ENCODE data around the gene ANKRD53.

ANKRD53 gene

DNA sequence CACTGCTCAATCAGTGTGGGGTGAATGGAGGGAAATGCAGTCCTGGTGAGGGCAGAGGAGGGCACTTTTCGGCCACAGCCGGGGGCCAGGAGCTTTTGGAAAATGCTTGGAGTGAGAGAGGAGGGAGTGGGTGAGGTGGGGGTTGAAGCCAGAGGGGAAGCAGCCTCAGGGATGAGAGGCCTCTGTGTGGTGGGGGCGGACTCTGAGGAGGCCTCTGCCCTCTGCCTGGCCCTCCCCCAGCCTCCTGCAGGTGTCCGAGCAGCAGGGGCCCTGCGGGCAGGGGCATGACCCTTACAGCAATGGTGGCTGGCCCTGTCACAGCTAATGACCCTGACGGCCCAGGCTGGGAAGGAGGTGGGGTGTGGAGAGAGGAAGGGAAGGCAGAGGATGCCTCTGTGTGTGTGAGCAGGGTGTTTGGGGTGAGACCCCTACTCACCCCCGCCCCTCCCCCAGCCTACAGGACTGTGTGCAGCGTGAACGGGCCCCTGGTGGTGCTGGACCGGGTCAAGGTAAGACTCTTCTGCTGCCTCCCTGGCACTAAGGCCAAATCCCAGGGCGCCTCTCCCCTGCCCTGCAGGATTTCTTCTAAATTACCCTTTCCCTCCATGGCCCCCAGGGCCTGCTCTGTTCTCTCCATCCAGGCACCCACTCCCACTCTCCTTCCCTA is 35.1 kb upstream of the ANKRD53 start:
- DNase-seq (ENCODE audit: low spot score): no peak

DNA sequence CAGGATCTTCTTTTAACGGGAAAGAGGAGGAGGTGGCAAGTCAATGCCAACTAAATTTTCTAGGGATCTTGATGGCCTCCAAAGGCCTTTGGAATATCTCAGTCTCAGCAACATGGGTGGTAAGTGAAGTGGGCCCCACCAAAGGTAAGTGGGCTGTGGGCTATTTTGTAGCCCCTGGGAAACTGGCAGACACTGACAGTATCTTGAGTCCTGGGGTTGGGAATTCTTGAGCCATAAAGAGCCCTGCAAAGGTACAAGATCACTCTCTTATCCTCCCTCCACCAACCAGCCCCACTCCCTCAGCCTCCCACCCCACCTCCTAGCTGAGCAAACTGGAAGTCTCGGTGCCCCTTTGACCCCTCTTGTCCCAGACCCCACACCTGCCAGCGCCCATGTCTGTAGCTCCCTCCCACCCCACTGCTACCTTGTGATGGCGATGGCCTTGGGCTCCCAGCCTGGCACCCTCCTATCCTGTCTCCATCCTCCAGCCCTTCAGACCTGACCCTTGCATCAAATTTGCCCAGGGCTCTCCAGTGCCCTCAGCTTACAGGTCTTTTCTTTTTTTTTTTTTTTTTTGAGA is 34.2 kb upstream of the ANKRD53 start:
- DNase-seq (ENCODE audit: low spot score): no peak

DNA sequence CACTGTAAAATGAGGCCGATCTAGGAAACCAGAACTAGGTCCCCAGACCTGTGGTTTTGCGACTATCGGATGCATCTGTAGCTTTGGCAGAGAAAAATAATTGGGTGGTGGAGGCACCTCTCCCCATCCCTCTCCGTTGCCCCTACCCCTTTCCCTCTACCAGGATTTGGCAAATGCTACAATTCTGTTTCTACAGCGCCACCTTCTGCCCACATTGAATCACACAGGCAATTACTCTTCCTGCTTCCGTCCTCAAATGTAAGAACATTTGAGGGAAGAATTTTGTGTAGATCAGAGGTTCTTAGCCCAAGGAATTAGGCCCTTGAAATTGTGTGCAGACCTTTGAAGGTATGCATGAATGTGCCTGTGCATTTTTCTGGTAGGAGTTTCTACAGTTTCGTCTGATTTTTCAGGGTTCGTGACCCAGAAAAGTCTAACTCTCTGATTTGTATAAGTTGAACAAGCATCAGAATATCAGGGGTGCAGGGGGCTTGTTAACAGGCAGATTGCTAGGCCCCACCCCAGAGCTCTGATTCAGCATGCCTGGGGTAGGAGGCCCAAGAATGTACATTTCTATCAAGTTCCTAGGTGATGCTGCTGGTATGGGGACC is 31.5 kb upstream of the ANKRD53 start:
- peak; percentile 70 for DNase-seq (ENCODE audit: low spot score)

DNA sequence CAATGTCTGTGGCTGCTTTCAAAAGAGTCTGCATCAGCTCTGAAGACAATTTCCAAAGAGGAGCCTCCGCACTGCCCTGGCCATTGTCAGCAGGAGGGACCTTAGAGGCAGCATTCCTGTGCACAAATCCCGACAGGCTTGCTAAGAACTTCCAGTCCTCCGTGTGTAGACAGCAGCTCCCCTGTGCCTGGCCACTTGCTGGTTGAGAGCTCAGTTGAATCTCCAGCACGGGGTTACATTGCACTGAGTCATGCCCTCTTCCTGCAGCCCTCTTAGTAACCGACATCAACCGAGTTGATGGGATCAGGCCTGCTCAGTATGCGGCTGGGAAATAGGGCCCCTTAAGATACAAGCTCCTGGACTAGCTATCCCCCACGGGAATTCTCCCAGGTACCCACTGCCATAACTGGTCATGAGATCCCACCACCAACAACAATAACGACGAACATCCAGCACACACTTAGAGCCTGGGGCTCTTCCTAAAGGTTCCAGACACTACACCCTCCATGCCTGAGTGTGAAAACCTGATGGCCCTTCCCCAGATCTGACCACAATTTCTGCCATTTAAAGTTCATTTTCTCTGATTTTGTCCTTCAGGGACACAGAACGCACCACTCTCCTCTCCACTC is 30.8 kb upstream of the ANKRD53 start:
- no peak for DNase-seq (ENCODE audit: low spot score)

DNA sequence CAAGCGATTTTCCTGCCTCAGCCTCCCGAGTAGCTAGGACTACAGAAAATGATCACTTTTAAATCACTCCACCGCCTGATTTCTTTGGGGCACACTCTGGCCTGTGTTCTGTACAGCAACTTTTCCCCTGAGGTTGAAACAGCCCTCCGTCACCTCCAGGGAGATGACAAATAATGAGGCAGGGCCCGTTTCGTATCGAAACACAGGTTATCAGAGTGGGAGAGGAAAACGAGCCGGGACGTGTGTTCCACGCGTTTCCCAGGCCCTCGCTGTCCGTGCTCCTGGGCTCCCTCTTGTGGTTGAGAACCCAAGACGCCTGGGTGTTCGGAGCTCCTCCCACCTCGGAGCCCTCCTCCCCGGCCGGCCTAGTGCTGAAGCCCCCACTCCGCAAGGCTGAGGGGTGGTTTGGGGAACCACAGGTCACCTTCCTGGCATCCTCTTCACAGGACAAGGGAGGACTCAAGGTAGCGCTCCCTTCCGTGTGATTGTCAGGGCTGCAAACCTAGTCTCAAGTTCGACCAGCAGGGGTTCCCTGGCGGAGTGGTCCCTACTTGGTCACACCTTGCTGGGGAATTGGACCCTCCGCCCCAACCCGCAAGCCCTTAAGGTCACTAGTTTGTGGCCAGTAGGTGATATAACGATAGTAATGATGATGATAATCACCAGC is 30.0 kb upstream of the ANKRD53 start:
- DNase-seq (ENCODE audit: low spot score): peak; percentile 80

DNA sequence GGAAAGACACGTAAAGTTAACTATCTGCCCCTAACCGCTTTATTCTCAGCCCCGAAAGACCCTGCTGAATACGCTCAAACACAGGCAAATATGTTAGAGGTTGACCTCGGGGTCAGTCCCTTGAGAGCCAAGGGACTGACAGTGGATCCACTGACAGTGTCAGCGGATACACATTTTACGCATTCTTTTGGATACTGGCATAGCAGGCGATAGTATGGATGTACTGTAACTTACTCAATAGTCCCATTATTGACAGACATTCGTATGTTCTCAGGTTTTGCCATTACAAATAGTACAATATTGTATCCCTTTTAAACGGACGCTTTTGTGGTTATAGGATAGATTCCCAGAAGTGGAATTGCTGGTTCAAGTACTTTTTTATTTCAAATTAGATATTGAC is 29.3 kb upstream of the ANKRD53 start:
- no peak for DNase-seq (ENCODE audit: low spot score)

DNA sequence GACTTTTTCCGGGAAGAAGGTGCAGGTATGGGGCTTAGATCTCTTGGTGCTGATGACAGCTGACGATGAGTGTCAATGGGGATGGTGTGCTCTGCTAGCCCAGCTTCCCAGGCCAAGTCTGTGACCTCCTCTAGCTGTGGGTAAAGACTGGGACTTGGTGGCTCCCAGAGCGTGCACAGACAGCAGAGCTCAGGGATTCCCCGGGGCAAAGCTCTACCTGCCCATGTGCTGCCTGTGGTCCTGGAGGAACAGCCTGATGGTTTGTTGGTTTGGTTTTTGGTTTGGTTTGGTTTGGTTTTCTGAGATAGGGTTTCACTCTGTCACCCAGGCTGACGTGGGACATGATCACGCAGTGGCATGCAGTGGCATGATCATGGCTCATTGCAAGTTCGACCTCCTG is 23.5 kb upstream of the ANKRD53 start:
- no peak for DNase-seq (ENCODE audit: low spot score)

GRCh38 chr2:70956141-70956540 is 22.3 kb upstream of the ANKRD53 start:
- no peak for DNase-seq (ENCODE audit: low spot score)

DNA sequence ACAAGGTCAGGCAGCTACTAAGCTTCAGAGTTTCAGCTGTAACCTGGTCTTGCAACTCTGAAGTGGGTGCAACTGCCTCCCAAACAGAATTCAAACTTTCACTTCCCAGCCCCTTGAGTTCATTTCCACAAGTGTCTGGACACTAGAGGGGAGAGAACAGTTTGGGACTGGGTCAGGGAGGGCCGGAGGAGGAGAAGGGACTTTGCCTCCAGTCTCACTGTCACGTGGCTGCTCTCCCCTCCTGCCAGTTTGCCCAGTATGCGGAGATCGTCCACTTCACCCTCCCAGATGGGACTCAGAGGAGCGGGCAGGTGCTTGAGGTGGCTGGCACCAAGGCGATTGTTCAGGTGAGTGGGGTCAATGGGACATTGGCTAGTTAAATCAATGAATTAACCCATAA is 20.6 kb upstream of the ANKRD53 start:
- no peak for DNase-seq (ENCODE audit: low spot score)

- DNase-seq (ENCODE audit: low spot score): no peak
Observed at GRCh38 chr2:70958759-70959158, 19.7 kb upstream of the ANKRD53 start.

- DNase-seq (ENCODE audit: low spot score): no peak
Observed at GRCh38 chr2:70959271-70959761, 19.1 kb upstream of the ANKRD53 start.

GRCh38 chr2:70959851-70960832 is 18.3 kb upstream of the ANKRD53 start:
- no peak for DNase-seq (ENCODE audit: low spot score)

DNA sequence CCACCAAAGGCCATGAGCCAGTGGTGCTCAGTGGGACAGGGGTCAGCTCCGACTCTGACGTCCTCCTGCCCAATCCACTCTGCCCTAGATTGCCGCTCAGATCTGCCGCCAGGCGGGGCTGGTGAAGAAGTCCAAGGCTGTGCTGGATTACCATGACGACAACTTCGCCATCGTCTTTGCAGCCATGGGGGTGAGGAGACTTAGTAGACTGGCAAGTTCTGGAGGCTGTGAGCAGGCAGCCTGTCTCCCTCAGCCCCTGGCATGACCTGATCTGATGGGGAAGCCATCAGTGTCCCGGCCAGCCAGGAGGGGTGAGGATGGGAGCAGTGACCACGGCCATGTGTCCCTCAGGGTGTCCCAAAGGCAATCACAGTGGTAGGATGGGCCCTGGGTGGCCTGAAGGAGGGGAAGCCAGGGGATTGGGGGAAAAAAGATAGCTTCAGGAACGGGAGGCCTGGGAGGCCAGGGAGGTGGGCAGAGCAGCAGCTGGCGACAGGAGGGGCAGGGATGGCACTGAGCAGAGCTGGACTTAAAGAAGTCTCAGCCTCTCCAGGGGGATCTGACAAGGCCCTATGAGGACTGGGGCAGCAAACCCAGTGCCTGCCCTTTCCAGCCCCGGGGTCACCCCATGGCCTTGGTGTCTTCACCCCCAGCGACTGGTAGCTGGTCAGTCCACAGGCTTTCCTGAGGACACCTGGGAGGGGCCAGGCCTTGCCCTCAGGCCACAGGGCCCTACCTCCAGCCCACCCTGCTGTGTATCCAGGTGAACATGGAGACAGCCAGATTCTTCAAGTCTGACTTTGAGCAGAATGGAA is 17.4 kb upstream of the ANKRD53 start:
- DNase-seq (ENCODE audit: low spot score): no peak

DNA sequence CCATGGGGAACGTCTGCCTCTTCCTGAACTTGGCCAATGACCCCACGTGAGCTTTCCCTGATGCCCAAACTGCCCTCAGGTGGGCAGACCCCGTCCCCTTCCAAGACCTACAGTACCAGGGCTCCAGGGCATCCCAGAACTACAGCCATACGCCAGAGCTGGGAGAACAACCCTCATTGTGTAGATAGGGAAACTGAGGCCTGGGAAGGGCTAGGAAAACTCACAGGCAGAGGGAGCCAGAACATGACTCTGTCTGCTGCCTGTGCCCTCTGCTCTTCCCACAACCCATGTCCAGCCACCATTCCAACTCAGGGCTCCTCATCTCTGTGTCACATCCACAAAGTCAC is 16.8 kb upstream of the ANKRD53 start:
- no peak for DNase-seq (ENCODE audit: low spot score)

DNA sequence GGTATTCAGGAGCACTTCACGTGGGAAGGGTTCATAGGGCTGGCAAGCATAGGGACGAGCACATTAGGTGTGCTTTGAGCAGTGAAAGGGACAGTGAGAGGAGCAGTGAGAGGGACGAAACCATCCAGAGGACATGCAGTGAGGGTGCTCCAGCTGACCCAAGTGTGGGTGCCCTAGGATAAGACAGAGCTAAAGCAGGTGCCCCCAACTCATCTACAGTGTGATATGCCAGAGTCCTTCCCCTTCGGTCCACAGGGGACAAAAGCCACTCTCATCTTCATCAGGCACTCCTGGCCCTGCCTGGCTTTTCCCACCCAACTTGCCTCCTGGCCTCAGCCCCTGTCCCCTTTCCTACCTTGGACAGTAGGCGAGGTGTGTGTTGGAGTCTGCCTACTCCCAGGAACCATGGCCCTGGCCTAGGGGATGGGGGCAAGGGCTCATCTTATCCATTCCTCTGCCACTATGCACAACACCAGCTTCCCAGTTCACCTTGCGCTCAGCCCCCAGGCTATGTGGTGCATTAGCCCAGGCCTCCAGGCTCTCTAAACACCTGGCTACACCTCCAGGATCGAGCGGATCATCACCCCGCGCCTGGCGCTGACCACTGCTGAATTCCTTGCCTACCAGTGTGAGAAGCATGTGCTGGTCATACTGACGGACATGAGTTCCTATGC is 16.1 kb upstream of the ANKRD53 start:
- DNase-seq (ENCODE audit: low spot score): no peak

DNA sequence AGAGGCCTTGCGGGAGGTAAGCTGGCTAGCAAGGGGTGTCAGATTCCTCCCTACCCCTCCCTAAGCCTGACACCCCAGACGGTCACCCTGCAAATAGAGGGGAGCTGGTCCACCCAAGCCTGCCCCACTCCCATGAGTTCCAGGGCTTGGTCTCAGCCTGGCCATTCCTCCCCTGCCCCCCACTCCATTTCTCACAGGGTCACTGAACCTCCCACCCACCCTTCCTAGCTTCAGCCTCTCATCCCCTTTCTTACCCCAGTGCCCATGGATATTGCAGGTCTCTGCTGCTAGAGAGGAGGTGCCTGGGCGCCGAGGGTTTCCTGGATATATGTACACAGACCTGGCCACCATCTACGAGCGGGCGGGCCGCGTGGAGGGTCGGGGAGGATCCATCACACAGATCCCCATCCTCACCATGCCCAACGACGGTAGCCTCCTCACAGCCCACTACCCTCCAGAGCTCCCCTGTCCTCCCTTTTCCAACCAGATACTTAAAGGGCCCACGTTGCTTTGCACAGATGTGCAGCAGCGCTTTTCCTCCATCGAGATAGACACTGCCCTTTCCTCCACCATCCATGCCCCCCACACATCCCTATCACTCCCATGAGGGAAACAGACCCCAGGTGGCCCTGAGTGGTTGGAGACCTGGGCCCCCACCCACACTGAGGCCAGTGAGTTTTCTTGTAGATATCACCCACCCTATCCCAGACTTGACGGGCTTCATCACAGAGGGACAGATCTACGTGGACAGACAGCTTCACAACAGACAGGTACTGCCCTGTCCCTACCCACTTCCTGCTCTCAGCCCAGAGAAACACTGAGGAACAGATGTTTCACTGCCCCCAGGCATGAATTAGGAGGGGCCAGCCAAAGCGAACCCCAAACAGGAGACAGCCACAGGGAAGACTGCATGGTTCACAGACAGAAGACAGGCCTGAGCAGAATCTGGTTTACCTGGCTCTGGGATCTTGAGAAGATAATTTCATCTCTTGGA is 15.2 kb upstream of the ANKRD53 start:
- no peak for DNase-seq (ENCODE audit: low spot score)

- DNase-seq (ENCODE audit: low spot score): no peak
Observed at GRCh38 chr2:70964133-70964532, 14.3 kb upstream of the ANKRD53 start.
